Measurements from ENCODE around the gene CTIF. TPM values are rescaled to one million over a fixed set of nuclear protein-coding genes. Genes with fewer than 3 reads are reported as not detected.

Gene CTIF
- total RNA-seq, 4 donors from 2014 or later = 14.1 to 78.2 (median 18.4) TPM

GRCh38 chr18:48803951-48804855, 265.4 kb downstream of the CTIF start:
- WGBS, 2 donors (ENCODE audit: low coverage in 1 of 2) = 95% methylated on average over 10 of the region's 11 CpGs; no CpG with 5 or more reads in 1 of the 2 donors
- in situ Hi-C loops (cut with MboI; ENCODE audit: low pct_ligation_motif_present in 1 of 4, low pct_unique_long_range_greater_than_20kb in 1 of 4, low sequenced_read_pairs in 3 of 4) = no loop called here

GRCh38 chr18:48804856-48805610, 266.2 kb downstream of the CTIF start:
- Histone ChIP-seq H3K4me1 (peaks cover 6 to 25% (median 21%) of the 10 kb centered on the region in 4 donors), H3K27me3 (no peaks in the 10 kb centered on the region), H3K9me3 (no peaks in the 10 kb centered on the region), H3K36me3 (no peaks in the 10 kb centered on the region), H3K4me3 (no peak overlapping the region), H3K27ac (no peak overlapping the region)
- TF ChIP-seq EP300 (IDR thresholded peaks at IDR 0.05; ENCODE audit: low read depth) = no peak
- TF ChIP-seq CTCF (IDR thresholded peaks at IDR 0.05) = no peak
- no peak for TF ChIP-seq POLR2A (IDR thresholded peaks at IDR 0.05)
- TF ChIP-seq POLR2AphosphoS5 (IDR thresholded peaks at IDR 0.05) = no peak
- DNase-seq = peak; percentile 5
- intact Hi-C loops (cut with DNase I; ENCODE audit: low total_unique reads) (no loop called here), in situ Hi-C loops (cut with MboI; ENCODE audit: low pct_ligation_motif_present in 1 of 4, low pct_unique_long_range_greater_than_20kb in 1 of 4, low sequenced_read_pairs in 3 of 4) (no loop called here)
- WGBS, 2 donors (ENCODE audit: low coverage in 1 of 2) = 83 to 96% methylated on average over 1 to 11 of the region's 11 CpGs

More at GRCh38 chr18:48803951-48804855, 265.4 kb downstream of the CTIF start:
- TF ChIP-seq POLR2A (IDR thresholded peaks at IDR 0.05) = no peak
- TF ChIP-seq EP300 (IDR thresholded peaks at IDR 0.05; ENCODE audit: low read depth) = no peak
- TF ChIP-seq POLR2AphosphoS5 (IDR thresholded peaks at IDR 0.05) = no peak
- TF ChIP-seq CTCF (IDR thresholded peaks at IDR 0.05) = no peak
- Histone ChIP-seq H3K36me3 (no peaks in the 10 kb centered on the region), H3K4me1 (peaks cover 6 to 25% (median 21%) of the 10 kb centered on the region in 4 donors), H3K9me3 (no peaks in the 10 kb centered on the region), H3K27ac (no peak overlapping the region), H3K4me3 (no peak overlapping the region), H3K27me3 (no peaks in the 10 kb centered on the region)
- peak; percentile 5 for DNase-seq
- intact Hi-C loops (cut with DNase I; ENCODE audit: low total_unique reads) = no loop called here

GRCh38 chr18:48805826-48806535, 267.1 kb downstream of the CTIF start:
- in situ Hi-C loops (cut with MboI; ENCODE audit: low pct_ligation_motif_present in 1 of 4, low pct_unique_long_range_greater_than_20kb in 1 of 4, low sequenced_read_pairs in 3 of 4) = no loop called here
- H3K27ac ChIP-seq = peak overlapping the region in 1 of 4 donors; percentile 22

More at GRCh38 chr18:48805826-48806535, 267.1 kb downstream of the CTIF start:
- peak; percentile 5 for DNase-seq
- Histone ChIP-seq H3K4me3 (no peak overlapping the region), H3K36me3 (no peaks in the 10 kb centered on the region), H3K27me3 (no peaks in the 10 kb centered on the region), H3K9me3 (no peaks in the 10 kb centered on the region), H3K4me1 (peaks cover 6 to 23% (median 20%) of the 10 kb centered on the region in 4 donors)
- TF ChIP-seq POLR2AphosphoS5 (IDR thresholded peaks at IDR 0.05) (no peak), CTCF (IDR thresholded peaks at IDR 0.05) (no peak), POLR2A (IDR thresholded peaks at IDR 0.05) (no peak), EP300 (IDR thresholded peaks at IDR 0.05; ENCODE audit: low read depth) (no peak)
- WGBS, 2 donors (ENCODE audit: low coverage in 1 of 2) = 94 to 97% methylated on average over 5 to 10 of the region's 10 CpGs
- intact Hi-C loops (cut with DNase I; ENCODE audit: low total_unique reads) = no loop called here

All from transverse colon (tissue), 4 donors.